ENCODE measurements around the gene SMIM22.
"Not testable (repeated sequence)": the region's sequence is repeated elsewhere in the genome, so short reads cannot be mapped to it uniquely, and the experiment has no call there.

SMIM22 gene

GRCh38 chr16:4769306-4769638 is 25.9 kb upstream of the SMIM22 start:
- no peak for DNase-seq

GRCh38 chr16:4771646-4772045 is 23.5 kb upstream of the SMIM22 start:
- no peak for DNase-seq

- DNase-seq = no peak
Observed at GRCh38 chr16:4772351-4772750, 22.8 kb upstream of the SMIM22 start.

- DNase-seq = no peak
Observed at GRCh38 chr16:4775005-4775404, 20.2 kb upstream of the SMIM22 start.

DNA sequence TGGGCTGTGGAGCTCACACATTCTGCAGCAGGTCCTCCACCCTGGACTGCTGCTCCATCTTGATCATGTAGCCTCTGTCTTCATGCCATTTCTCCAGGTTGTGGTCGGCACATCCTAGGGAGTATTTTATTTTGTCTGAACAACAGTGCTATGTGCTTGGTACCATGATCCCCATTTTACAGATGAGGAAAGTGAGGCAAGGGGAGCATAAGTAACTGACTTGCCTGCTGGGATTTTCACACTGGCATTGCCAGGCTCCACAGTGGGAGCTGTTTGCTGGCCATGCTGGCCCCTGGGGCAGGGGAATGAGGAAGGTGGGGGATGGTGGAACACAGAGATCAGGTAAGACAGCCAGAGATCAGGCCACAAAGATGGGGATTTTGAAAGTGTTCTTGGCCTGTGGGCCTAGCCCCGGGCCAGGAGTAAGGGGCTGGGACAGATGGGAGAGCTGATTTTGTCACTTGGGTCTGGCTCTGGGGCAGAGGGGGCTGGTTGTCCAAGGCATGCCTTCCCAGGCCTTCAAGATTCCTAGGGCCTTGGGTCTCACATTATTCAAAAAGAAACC is 18.9 kb upstream of the SMIM22 start:
- no peak for DNase-seq

DNA sequence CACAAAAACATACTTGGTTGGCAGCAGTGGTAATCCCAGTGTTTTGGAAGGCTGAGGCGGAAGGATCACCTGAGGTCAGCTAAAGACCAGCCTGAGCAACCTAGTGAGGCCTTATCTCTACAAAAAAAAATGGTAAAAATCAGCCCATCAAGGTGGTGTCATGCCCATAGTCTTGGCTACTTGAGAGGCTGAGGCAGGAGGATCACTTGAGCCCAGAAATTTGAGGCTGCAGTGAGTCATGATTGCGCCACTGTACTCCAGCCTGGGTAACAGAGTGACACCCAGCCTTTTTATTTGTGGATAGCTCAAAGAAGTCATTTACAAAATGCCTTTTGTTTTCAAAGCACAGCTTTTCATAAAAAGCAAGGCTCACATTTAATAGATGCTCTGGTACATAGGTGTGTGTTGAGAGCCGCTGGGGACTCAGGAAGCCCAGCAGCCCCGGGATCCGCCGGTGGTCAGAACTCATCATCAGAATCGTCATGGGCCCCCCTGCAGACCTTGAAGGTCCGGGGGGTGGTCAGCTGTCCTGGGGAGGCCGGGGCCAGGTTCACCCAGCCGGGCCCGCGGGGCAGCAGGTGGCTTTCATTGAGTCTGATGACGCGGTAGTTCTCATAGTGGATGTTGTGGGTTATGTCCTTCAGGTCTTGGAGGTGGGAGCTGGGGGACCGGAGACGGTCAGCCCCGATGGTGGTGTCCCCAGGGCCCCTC is 17.7 kb upstream of the SMIM22 start:
- no peak for DNase-seq

DNA sequence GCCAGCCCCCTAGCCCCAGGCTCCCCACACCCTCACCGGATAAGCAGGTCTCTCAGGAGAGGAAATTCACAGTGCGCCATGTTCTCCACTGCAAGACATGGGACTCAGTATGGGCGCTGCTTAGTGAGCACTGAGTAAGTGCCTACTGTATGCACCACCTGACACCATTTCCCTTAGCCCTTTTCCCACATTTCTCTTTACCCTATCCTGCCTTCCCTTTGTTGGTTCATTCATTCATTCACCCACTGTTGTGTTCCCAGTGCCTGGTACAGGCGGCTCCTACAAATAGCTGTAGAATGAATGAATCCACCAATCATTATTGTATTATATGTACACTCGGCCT is 17.1 kb upstream of the SMIM22 start:
- no peak for DNase-seq

DNA sequence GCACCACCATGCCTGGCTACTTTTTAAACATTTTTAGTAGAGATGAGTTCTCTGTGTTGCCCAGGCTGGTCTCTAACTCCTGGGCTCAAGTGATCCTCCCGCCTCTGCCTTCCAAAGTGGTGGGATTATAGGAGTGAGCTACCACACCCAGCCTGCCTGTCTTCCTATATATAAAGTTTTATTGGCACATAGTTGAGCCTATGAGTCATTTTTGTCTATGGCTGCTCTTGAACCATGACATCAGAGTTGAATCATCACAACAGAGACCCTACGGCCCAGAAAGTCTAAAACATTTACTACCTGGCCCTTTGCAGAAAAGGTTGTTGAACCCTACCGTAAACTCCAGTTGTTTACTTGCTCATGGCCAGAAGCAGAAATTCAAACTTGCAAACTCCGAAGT is 14.9 kb upstream of the SMIM22 start:
- DNase-seq = no peak

DNA sequence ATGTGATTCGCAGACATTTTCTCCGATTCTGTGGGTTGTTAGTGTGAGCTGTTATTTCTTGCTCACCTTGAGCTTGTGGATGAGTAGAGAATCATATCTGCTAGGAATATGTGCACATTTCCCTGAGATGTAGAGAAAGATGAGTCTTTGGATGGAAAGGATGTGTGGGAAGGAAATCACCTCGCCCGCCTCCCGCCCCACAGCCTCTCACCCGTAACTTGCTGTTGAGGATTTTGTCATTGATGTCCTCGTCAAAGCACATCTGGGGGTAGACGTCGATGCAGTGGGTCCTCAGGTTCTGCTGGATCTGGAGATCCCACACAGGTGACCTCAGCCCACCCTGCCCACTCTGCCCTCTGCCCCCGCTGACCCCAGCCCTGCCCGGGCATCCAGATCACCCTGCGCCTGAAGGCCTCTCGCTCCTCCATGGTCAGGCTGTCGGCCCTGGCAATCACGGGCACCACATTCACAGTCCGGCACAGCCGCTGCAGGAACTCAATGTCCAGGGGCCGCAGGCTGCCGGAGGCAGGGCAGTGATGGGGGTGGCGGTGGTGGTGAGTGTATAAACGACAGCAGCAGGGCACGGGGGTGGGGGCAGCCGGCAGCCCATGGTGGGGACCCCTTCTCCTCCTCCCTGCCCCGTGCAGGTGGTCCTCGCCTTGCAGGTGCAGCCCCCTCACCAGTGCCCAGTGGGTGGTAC is 11.8 kb upstream of the SMIM22 start:
- no peak for DNase-seq

DNA sequence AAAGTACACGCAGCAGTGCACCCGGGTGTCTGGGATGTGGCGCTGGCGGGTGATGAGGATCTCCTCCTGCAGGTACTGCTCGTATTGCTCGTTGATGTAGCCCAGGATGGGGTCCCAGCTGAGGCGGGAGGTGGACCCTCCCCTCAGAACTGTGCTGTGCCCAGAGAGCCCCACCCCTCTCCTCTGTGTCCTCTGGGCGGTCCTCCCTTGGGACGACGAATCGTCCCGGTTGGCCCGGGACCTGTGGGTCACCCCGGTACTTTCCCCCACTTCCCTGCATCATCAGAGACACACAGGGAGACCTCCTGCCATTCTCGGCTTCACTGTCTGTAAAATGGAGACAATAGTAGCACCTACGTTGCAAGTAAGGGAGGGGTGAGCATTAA is 11.2 kb upstream of the SMIM22 start:
- DNase-seq = no peak

DNA sequence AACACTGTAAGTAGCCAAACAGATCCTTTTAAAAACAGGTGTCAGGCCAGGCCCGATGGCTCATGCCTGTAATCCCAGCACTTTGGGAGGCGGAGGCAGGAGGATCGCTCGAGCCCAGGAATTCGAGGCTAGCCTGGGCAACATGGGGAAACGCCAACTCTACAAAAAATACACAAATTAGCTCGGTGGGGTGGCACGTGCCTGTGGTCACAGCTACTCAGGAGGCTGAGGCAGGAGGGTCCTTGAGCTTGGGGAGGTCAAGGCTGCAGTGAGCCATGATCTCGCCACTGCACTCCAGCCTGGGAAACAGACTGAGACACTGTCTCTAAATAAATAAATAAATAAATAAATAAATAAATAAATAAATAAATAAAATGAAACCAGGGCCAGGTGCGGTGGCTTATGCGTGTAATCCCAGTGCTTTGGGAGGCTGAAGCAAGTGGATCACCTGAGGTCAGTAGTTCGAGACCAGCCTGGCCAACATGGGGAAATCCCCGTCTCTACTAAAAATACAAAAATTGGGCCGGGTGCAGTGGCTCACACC is 10.7 kb upstream of the SMIM22 start:
- DNase-seq = not testable (repeated sequence)

GRCh38 chr16:4785758-4786433 is 9.3 kb upstream of the SMIM22 start:
- no peak for DNase-seq

DNA sequence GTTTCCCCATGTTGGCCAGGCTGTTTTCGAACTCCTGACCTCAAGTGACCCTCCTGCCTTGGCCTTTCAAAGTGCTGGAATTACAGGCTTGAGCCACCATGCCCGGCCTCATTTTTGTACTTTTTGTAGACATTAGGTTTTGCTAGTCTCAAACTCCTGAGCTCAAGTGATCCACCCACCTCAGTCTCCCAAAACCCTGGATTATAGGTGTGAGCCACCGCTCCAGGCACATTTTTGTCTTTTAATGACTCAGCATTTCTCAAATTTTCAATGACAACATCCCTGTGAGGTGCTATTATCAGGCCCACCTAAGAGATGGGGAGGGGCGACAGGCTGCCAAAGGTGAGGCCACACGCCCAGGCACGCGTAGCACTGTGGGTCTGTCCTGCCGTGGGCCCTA is 8.1 kb upstream of the SMIM22 start:
- DNase-seq = no peak

GRCh38 chr16:4787627-4788482 is 7.3 kb upstream of the SMIM22 start, which contains the start of gene SEPTIN12:
Gene SEPTIN12, minus strand, starts transcription at chr16:4788345. Its CDS starts 700 bp downstream, at chr16:4787645.
- no peak for DNase-seq

DNA sequence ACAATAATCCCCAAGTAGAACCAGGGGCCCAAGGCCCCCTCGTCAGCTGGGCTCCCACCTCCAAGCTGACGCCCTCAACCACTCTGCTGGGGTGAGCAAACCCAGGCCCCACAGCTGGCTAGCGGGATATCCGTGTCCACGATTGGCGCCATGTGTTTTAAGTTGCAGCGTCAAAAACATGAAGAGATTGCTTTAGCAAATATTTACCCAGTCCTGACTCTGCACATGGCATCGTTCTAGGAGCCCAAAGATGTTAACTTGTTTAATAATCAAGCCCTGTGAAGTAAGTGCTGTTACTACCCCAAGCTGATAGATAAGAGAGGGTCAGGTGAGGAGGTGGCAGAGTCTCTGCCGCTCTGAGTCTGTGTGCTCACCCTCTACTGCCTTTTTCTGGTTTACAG is 6.7 kb upstream of the SMIM22 start:
- no peak for DNase-seq

DNA sequence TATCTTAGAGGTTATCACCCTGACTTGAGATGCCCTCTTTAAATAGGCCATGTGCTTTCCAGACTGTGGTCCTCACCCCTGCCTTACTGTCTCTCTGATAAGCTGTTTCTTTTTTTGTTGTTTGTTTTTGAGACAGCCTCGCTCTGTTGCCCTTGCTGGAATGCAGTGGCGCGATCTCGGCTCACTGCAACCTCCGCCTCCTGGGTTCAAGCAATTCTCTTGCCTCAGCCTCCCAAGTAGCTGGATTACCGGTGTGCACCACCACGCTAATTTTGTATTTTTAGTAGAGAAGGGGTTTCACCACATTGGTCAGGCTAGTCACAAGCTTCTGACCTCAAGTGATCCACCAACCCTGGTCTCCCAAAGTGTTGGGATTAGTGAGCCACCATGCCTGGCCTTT is 6.3 kb upstream of the SMIM22 start:
- DNase-seq = no peak

GRCh38 chr16:4790261-4790660 is 4.9 kb upstream of the SMIM22 start:
- no peak for DNase-seq

GRCh38 chr16:4790871-4791270 is 4.3 kb upstream of the SMIM22 start:
- no peak for DNase-seq

DNA sequence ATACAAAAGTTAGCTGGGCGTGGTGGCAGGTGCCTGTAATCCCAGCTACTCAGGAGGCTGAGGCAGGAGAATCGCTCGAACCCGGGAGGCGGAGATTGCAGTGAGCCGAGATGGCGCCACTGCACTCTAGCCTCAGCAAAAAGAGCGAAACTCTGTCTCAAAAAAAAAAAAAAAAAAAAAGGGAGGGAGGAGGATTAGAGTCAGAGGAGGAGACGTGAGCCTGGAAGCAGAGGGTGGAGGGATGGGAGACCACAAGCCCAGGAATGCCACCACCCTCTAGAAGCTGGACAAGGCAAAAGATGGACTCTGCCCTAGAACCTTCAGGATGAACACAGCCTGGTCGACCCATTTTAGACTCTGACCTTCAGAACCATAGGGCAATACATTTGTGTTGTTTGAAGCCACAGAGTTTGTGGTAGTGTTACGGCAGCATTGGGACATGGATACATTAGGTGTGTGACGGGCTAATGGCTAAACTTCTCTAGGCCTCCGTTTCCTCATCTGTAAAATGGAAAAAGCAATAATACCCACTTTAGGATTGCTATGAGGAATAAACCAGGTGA is 2.1 kb upstream of the SMIM22 start:
- no peak for DNase-seq

GRCh38 chr16:4795828-4796572 is 831 bp downstream of the SMIM22 start:
- no peak for DNase-seq

GRCh38 chr16:4796982-4797804 is 2.0 kb downstream of the SMIM22 start:
- no peak for DNase-seq
